Amygdala (tissue), 56 donors: ENCODE results near the gene DTX3.

Experiments used
- DNase-seq, 56 donors: peaks; one replicate each; lab custom pipeline; 2025; lab: John Stamatoyannopoulos, UW

Gene DTX3

GRCh38 chr12:57605811-57606311 lies 1.2 kb downstream of the DTX3 start:
- DNase-seq = no peak

- no peak for DNase-seq
Measured at GRCh38 chr12:57606399-57606798, 1.8 kb downstream of the DTX3 start.

- DNase-seq = no peak
Measured at GRCh38 chr12:57606821-57607220, 2.2 kb downstream of the DTX3 start.

- DNase-seq = no peak
Measured at GRCh38 chr12:57607958-57608663, 3.5 kb downstream of the DTX3 start.

- DNase-seq = no peak
Measured at GRCh38 chr12:57609101-57609780, 4.6 kb downstream of the DTX3 start.

- no peak for DNase-seq
Measured at GRCh38 chr12:57609781-57610553, 5.3 kb downstream of the DTX3 start.

GRCh38 chr12:57610554-57611107 lies 6.0 kb downstream of the DTX3 start:
- peak in 3 of 56 donors; percentile 32 to 42 (median 34) for DNase-seq

- peak in 36 of 56 donors; percentile 9 to 84 (median 46) for DNase-seq
Measured at GRCh38 chr12:57611108-57611826, 6.6 kb downstream of the DTX3 start, which contains the start of gene ARHGEF25. Gene ARHGEF25 (plus strand): TSS chr12:57611435. CDS start chr12:57611895, 460 bp downstream.

GRCh38 chr12:57611827-57612710 lies 7.4 kb downstream of the DTX3 start:
- DNase-seq = peak in 8 of 56 donors; percentile 11 to 54 (median 34)

GRCh38 chr12:57612711-57613426 lies 8.2 kb downstream of the DTX3 start:
- no peak for DNase-seq

- DNase-seq = no peak
Measured at GRCh38 chr12:57613427-57614109, 8.9 kb downstream of the DTX3 start.

GRCh38 chr12:57614178-57614947 lies 9.7 kb downstream of the DTX3 start:
- DNase-seq = peak in 4 of 56 donors; percentile 17 to 31 (median 26)

- no peak for DNase-seq
Measured at GRCh38 chr12:57614948-57615500, 10.4 kb downstream of the DTX3 start.

- DNase-seq = no peak
Measured at GRCh38 chr12:57615637-57616036, 11.0 kb downstream of the DTX3 start.

GRCh38 chr12:57616383-57617101 lies 11.9 kb downstream of the DTX3 start:
- DNase-seq = peak in 13 of 56 donors; percentile 17 to 60 (median 32)

- DNase-seq = no peak
Measured at GRCh38 chr12:57617942-57618341, 13.3 kb downstream of the DTX3 start.
